Uterus (tissue), 4 donors: ENCODE results near the gene RBM38. TPM values are rescaled to one million over a fixed set of nuclear protein-coding genes. Genes with fewer than 3 reads are reported as not detected.

ENCODE experiments used
- DNase-seq, 2 donors: peaks; one replicate each; pipeline ENCODE4 v3.0.0-alpha.2; 2019 to 2020
- H3K27ac ChIP-seq, 2 donors: fragments of 200-600 bp; sonication (generic); 1 replicate in 1 of 2; 2 replicates in 1 of 2; pipeline ENCODE4 v1.5.1; 2016 to 2018
- H3K27me3 ChIP-seq, 2 donors: fragments of 200-600 bp; sonication (generic); one replicate each; pipeline ENCODE4 v1.5.1; 2018 to 2019; ENCODE audit warnings: control low read depth in 1 of 2
- H3K36me3 ChIP-seq, 2 donors: fragments of 200-600 bp; sonication (generic); one replicate each; pipeline ENCODE4 v1.5.1; 2019; ENCODE audit warnings: control low read depth in 1 of 2
- H3K4me1 ChIP-seq, 2 donors: fragments of 200-600 bp; sonication (generic); one replicate each; pipeline ENCODE4 v1.5.1; 2018 to 2019; ENCODE audit warnings: control low read depth in 1 of 2
- H3K4me3 ChIP-seq, 2 donors: fragments of 200-600 bp; sonication (generic); 1 replicate in 1 of 2; 2 replicates in 1 of 2; pipeline ENCODE4 v1.5.1; 2018 to 2019; ENCODE audit warnings: mild to moderate bottlenecking in 1 of 2
- H3K9me3 ChIP-seq, 2 donors: fragments of 200-600 bp; sonication (generic); one replicate each; pipeline ENCODE4 v1.5.1; 2019; ENCODE audit warnings: control low read depth in 1 of 2
- POLR2A ChIP-seq, 2 donors: fragments of 450-650 bp; IDR thresholded peaks; one replicate each; pipeline ENCODE4 v1.6.1; 2016; ENCODE audit warnings: antibody characterized with exemption in 2 of 2, mild to moderate bottlenecking in 1 of 2, moderate library complexity in 1 of 2
- intact Hi-C: fragments of 100-400 bp; cut with DNase I; formaldehyde crosslinking; loops from one replicate; pipeline ENCODE4 v1.15.1; 2023; ENCODE audit warnings: low total_unique reads
- total RNA-seq, 4 donors: library from RNA; depleted of rRNA in 3 of 4; stranded (reverse); fragments of >200 nt in 3 of 4; gene quantifications; one replicate each; pipeline versions ENCODE4 v1.1.0 to v1.2.4, GENCODE V29; 2014 to 2023
- TF ChIP-seq, protein P1 (sequence below), 4 experiments: fragments of 200-600 bp in 2 of 4; fragments of 450-650 bp in 2 of 4; sonication (generic) in 2 of 4; IDR thresholded peaks; one replicate each; pipeline ENCODE4 v1.5.1; 2016 to 2019; ENCODE audit warnings: antibody characterized with exemption in 4 of 4, mild to moderate bottlenecking in 2 of 4, moderate library complexity in 1 of 4
- donor health status: DM: yes; HTN: yes; CAD: no.

RBM38 gene
- total RNA-seq, 4 donors from 2014 or later = 1.2 to 48.6 (median 8.8) TPM

DNA sequence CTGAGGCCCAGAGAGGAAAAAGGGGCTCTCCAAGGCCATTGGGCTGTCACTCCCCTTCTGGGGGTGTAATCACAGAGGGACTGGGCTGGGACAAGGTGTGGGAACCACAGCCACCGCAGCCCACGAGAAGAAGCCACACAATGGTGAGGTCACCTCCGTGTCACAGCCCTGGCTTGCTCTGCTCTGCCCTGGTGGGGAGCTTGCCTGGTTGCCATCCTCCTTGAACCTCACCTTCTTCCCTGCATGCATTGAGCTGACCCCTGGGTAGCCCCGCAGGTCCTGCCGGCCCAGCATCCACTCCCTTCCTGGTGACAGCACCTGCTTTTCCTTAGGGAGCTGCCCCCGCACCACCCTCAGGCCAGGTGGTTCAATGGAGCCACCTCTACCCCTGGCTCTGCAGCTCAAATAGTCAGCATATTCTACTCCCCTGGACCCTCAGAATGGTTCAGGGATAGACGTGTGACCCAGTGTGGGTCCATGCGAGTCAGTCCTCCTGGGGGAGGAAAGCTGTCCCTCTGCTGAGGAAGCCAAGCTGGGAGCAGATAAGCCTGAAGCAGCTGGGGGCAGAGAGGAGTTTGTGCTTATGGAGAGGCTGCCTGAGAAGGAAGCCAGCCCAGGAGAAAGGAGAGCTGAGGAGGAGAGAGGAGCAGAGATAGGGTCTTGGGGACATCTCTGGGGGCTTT is 21.3 kb downstream of the RBM38 start:
- Histone ChIP-seq H3K4me1 (peaks cover 0 to 6% of the 10 kb centered on the region in 2 donors), H3K27me3 (no peaks in the 10 kb centered on the region), H3K9me3 (no peaks in the 10 kb centered on the region), H3K27ac (no peak overlapping the region), H3K36me3 (no peaks in the 10 kb centered on the region), H3K4me3 (no peak overlapping the region)
- intact Hi-C loops = no loop called here
- TF ChIP-seq, protein P1, sequence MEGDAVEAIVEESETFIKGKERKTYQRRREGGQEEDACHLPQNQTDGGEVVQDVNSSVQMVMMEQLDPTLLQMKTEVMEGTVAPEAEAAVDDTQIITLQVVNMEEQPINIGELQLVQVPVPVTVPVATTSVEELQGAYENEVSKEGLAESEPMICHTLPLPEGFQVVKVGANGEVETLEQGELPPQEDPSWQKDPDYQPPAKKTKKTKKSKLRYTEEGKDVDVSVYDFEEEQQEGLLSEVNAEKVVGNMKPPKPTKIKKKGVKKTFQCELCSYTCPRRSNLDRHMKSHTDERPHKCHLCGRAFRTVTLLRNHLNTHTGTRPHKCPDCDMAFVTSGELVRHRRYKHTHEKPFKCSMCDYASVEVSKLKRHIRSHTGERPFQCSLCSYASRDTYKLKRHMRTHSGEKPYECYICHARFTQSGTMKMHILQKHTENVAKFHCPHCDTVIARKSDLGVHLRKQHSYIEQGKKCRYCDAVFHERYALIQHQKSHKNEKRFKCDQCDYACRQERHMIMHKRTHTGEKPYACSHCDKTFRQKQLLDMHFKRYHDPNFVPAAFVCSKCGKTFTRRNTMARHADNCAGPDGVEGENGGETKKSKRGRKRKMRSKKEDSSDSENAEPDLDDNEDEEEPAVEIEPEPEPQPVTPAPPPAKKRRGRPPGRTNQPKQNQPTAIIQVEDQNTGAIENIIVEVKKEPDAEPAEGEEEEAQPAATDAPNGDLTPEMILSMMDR (IDR thresholded peaks at IDR 0.05) = no peak
- TF ChIP-seq POLR2A (IDR thresholded peaks at IDR 0.05) = no peak
- DNase-seq = no peak

DNA sequence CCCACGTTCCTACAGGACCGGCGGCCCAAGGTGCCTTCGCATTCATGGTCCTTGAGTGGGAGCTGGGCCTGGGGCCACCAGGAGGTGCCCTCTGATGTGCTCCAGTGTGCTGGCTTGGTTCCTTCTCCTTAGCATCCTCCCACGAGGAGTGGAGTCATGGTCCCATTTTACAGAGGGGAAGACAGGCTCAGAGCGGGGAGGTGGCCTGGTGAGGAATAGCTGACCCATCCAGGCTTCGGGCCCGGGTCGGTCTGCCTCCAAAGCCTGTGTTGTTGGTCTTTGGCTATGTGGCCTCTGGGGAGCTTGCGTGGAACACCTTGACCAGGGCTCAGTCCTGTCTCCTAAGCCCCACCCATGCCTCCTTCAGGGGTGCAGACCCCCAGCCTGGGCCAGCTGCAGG is 22.8 kb downstream of the RBM38 start:
- TF ChIP-seq, protein P1 (IDR thresholded peaks at IDR 0.05) = no peak
- TF ChIP-seq POLR2A (IDR thresholded peaks at IDR 0.05) = no peak
- no peak overlapping the region for H3K27ac ChIP-seq
- H3K9me3 ChIP-seq = no peaks in the 10 kb centered on the region
- no peak for DNase-seq
- H3K4me1 ChIP-seq = peaks cover 0 to 6% of the 10 kb centered on the region in 2 donors
- H3K4me3 ChIP-seq = no peak overlapping the region
- no peaks in the 10 kb centered on the region for H3K36me3 ChIP-seq
- H3K27me3 ChIP-seq = no peaks in the 10 kb centered on the region
- intact Hi-C loops = no loop called here

GRCh38 chr20:57414867-57415592 is 23.8 kb downstream of the RBM38 start:
- no peaks in the 10 kb centered on the region for H3K27me3 ChIP-seq
- no peak overlapping the region for H3K4me3 ChIP-seq
- H3K36me3 ChIP-seq = no peaks in the 10 kb centered on the region
- intact Hi-C loops = no loop called here
- peak in 1 of 2 donors; percentile 58 for DNase-seq
- no peaks in the 10 kb centered on the region for H3K9me3 ChIP-seq
- H3K27ac ChIP-seq = no peak overlapping the region
- TF ChIP-seq, protein P1 (IDR thresholded peaks at IDR 0.05) = no peak
- TF ChIP-seq POLR2A (IDR thresholded peaks at IDR 0.05) = no peak
- peaks cover 0 to 6% of the 10 kb centered on the region in 2 donors for H3K4me1 ChIP-seq

- Histone ChIP-seq H3K27ac (no peak overlapping the region), H3K4me1 (peaks cover 0 to 6% of the 10 kb centered on the region in 2 donors), H3K4me3 (no peak overlapping the region), H3K36me3 (no peaks in the 10 kb centered on the region), H3K9me3 (no peaks in the 10 kb centered on the region), H3K27me3 (no peaks in the 10 kb centered on the region)
- TF ChIP-seq POLR2A (IDR thresholded peaks at IDR 0.05) = no peak
- TF ChIP-seq, protein P1 (IDR thresholded peaks at IDR 0.05) = no peak
- no peak for DNase-seq
- intact Hi-C loops = no loop called here
Observed at GRCh38 chr20:57415771-57416170, 24.6 kb downstream of the RBM38 start.
